ENCODE results near the gene CLPTM1. TPM values are rescaled to one million over a fixed set of nuclear protein-coding genes. Genes with fewer than 3 reads are reported as not detected.

Gene CLPTM1
- polyA plus RNA-seq, 1 of the 3 experiments (the other 2 are of a cell fraction): 86.5 TPM

DNA sequence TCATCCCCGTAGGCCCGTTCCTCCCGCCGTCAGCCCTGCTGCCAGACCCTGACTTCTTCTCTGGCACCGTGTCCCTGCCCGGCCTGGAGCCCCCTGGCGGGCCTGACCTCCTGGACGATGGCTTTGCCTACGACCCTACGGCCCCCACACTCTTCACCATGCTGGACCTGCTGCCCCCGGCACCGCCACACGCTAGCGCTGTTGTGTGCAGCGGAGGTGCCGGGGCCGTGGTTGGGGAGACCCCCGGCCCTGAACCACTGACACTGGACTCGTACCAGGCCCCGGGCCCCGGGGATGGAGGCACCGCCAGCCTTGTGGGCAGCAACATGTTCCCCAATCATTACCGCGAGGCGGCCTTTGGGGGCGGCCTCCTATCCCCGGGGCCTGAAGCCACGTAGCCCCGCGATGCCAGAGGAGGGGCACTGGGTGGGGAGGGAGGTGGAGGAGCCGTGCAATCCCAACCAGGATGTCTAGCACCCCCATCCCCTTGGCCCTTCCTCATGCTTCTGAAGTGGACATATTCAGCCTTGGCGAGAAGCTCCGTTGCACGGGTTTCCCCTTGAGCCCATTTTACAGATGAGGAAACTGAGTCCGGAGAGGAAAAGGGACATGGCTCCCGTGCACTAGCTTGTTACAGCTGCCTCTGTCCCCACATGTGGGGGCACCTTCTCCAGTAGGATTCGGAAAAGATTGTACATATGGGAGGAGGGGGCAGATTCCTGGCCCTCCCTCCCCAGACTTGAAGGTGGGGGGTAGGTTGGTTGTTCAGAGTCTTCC is 82.4 kb downstream of the CLPTM1 start:
- Histone ChIP-seq H3K4me1 (ENCODE audit: control insufficient read depth in 1 of 2, insufficient read depth in 2 of 2, low read depth in 1 of 2, low read length in 1 of 2) (peaks cover 10 to 11% of the 10 kb centered on the region in 2 experiments; a peak in 3 of 4 replicates), H3K9ac (no peak overlapping the region), H3K4me2 (no peak overlapping the region), H3K36me3 (replicated peaks in 1 of 2; ENCODE audit: control insufficient read depth in 1 of 2, insufficient read depth in 2 of 2, low read length in 1 of 2) (peaks cover 20 to 23% of the 10 kb centered on the region in 2 experiments), H3K4me3 (ENCODE audit: low read depth in 2 of 2, low read length in 1 of 2) (no peak overlapping the region), H3K27me3 (ENCODE audit: insufficient read depth) (no peaks in the 10 kb centered on the region), H3F3A (replicated peaks; ENCODE audit: insufficient read depth) (peaks cover 7% of the 10 kb centered on the region), H4K20me1 (ENCODE audit: insufficient read depth) (peaks cover 33% of the 10 kb centered on the region), H3K9me3 (no peaks in the 10 kb centered on the region), H3K9me2 (no peaks in the 10 kb centered on the region), H3K27ac (ENCODE audit: low read depth in 2 of 2, low read length in 1 of 2) (no peak overlapping the region; a peak in 1 of 4 replicates), H3K79me2 (ENCODE audit: insufficient read depth) (peaks cover 37% of the 10 kb centered on the region), H2AFZ (ENCODE audit: low read depth) (no peak overlapping the region)
- DNase-seq: no peak
- CTCF ChIA-PET: interaction anchor here (0.8 to 1.4 kb wide), 2 partner anchors 8 to 22 kb away, joined by 4 read pairs; no protein-coding TSS in a partner anchor
- POLR2A ChIA-PET: interaction anchor here (1.4 to 2.0 kb wide), 2 partner anchors 9 to 22 kb away, joined by 3 to 11 read pairs; no protein-coding TSS in a partner anchor
- 95% methylated on average over 18 of the region's 37 CpGs for WGBS (ENCODE audit: low lambda C conversion rate)
- TF ChIP-seq FOXJ3 (CRISPR knock-in tag; IDR thresholded peaks at IDR 0.05): no peak
- no peak for TF ChIP-seq JUND (IDR thresholded peaks at IDR 0.05)
- no peak for TF ChIP-seq RFX5 (IDR thresholded peaks at IDR 0.05; ENCODE audit: low read length)
- TF ChIP-seq, protein P1, sequence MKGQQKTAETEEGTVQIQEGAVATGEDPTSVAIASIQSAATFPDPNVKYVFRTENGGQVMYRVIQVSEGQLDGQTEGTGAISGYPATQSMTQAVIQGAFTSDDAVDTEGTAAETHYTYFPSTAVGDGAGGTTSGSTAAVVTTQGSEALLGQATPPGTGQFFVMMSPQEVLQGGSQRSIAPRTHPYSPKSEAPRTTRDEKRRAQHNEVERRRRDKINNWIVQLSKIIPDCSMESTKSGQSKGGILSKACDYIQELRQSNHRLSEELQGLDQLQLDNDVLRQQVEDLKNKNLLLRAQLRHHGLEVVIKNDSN (IDR thresholded peaks at IDR 0.05; ENCODE audit: borderline replicate concordance, low read depth): no peak
- TF ChIP-seq NRF1 (IDR thresholded peaks at IDR 0.05; ENCODE audit: low read depth, low read length): no peak
- no peak for TF ChIP-seq SMC3 (IDR thresholded peaks at IDR 0.05; ENCODE audit: low read depth, low read length)
- TF ChIP-seq MEF2A (IDR thresholded peaks at IDR 0.05; ENCODE audit: borderline replicate concordance, low read depth): no peak
- TF ChIP-seq ELF1 (IDR thresholded peaks at IDR 0.05): no peak
- TF ChIP-seq, protein P2, sequence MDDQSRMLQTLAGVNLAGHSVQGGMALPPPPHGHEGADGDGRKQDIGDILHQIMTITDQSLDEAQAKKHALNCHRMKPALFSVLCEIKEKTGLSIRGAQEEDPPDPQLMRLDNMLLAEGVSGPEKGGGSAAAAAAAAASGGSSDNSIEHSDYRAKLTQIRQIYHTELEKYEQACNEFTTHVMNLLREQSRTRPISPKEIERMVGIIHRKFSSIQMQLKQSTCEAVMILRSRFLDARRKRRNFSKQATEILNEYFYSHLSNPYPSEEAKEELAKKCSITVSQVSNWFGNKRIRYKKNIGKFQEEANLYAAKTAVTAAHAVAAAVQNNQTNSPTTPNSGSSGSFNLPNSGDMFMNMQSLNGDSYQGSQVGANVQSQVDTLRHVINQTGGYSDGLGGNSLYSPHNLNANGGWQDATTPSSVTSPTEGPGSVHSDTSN (IDR thresholded peaks at IDR 0.05): no peak

DNA sequence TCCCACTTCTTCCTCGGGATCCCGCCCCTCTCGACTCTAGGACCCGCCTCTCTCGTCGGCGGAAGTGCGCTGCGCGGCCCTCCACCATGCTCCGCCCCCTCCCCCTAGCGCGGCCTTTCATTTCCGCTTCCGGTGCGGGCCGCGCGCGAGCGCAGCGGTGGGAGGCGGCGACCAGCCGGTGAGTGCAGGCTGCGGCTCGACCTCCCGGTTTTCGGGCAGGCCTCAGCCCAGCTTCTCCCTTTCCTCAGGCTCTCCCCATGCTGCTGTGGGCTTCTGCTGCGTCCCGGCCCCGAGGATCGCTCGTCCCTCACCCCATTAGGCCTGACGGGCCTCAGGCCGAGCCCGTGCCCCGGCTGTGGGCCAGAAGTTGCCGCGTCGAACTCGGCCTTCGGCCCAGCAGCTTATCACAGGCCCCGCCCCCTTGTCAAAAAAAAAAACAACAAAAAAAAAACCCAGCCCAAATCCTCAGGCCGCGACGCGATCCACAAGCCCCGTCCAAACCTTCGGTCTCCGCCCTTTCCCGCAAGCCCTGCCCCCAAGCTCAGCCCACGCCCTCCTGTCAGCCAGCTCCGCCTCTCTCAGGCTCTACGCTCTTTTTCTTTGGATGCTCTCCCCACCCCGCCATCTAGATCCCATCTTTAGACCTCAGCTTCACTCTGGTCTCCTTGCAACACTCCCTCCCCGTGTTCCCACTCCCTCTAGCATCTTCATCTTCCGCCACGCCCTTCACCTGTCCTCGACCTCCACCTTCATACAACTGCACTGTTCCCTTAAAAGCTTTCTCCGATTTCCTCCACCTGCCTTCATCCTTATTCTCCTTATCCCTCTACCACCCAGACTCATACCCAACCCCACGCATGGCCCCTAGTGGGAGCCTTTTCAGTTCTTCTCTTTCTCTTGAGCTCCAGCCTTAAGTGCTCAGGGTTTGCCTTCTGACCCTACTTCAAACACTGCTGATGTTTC is 84.0 kb downstream of the CLPTM1 start, which contains the start of gene CLASRP:
Gene CLASRP (plus strand): TSS at position 115 of the 963 bp plus-strand sequence. CDS start 1,168 bp downstream, outside the sequence.
- Histone ChIP-seq H3K27ac (ENCODE audit: low read depth in 2 of 2, low read length in 1 of 2) (peak within 1 kb of the TSS; percentile 88 to 93), H3K79me2 (ENCODE audit: insufficient read depth) (peaks cover 54% of the 10 kb centered on the region), H3K36me3 (replicated peaks in 1 of 2; ENCODE audit: control insufficient read depth in 1 of 2, insufficient read depth in 2 of 2, low read length in 1 of 2) (peaks cover 29 to 35% of the 10 kb centered on the region in 2 experiments), H3K4me2 (peak within 1 kb of the TSS; percentile 97), H3K9ac (peak within 1 kb of the TSS; percentile 97), H3F3A (replicated peaks; ENCODE audit: insufficient read depth) (peaks cover 7% of the 10 kb centered on the region), H3K4me1 (ENCODE audit: control insufficient read depth in 1 of 2, insufficient read depth in 2 of 2, low read depth in 1 of 2, low read length in 1 of 2) (peaks cover 10 to 11% of the 10 kb centered on the region in 2 experiments; a peak in 3 of 4 replicates), H3K9me3 (no peaks in the 10 kb centered on the region), H3K9me2 (no peaks in the 10 kb centered on the region), H3K4me3 (ENCODE audit: low read depth in 2 of 2, low read length in 1 of 2) (peak within 1 kb of the TSS; percentile 72 to 90), H2AFZ (ENCODE audit: low read depth) (peak within 1 kb of the TSS; percentile 95), H3K27me3 (ENCODE audit: insufficient read depth) (no peaks in the 10 kb centered on the region), H4K20me1 (ENCODE audit: insufficient read depth) (peaks cover 45% of the 10 kb centered on the region)
- ChIA-PET POLR2A (interaction anchor here (0.5 to 2.0 kb wide), 14 partner anchors 11 to 165 kb away, joined by 3 to 11 read pairs (median 4); partner anchors contain the start of genes CLPTM1, GEMIN7 and PPP1R37), CTCF (interaction anchor here (1.4 to 1.8 kb wide), 2 partner anchors 20 to 299 kb away, joined by 3 to 17 read pairs; no protein-coding TSS in a partner anchor)
- DNase-seq: peak; percentile 98
- TF ChIP-seq GABPA (IDR thresholded peaks at IDR 0.05; ENCODE audit: low read depth) (peak; percentile 96), TAF1 (IDR thresholded peaks at IDR 0.05; ENCODE audit: borderline replicate concordance, low read depth, low read length) (peak; percentile 92), NRF1 (IDR thresholded peaks at IDR 0.05; ENCODE audit: low read depth, low read length) (peak; percentile 52), ELF1 (IDR thresholded peaks at IDR 0.05) (peak; percentile 80), GATA2 (CRISPR knock-in tag; IDR thresholded peaks at IDR 0.05) (no peak), MXI1 (IDR thresholded peaks at IDR 0.05; ENCODE audit: low read depth, low read length) (peak; percentile 89), FOXM1 (IDR thresholded peaks at IDR 0.05; ENCODE audit: low read depth) (no peak), MEF2A (IDR thresholded peaks at IDR 0.05; ENCODE audit: borderline replicate concordance, low read depth) (no peak), POLR2AphosphoS5 (IDR thresholded peaks at IDR 0.05; ENCODE audit: low read depth, low read length) (peak; percentile 96), YY1 (IDR thresholded peaks at IDR 0.05; ENCODE audit: low read depth) (peak; percentile 33; the same call in 1 of the 2 replicates), EP300 (IDR thresholded peaks at IDR 0.05; ENCODE audit: borderline replicate concordance in 1 of 2, low read depth in 1 of 2, low read length in 1 of 2) (no peak)
- TF ChIP-seq, protein P3, sequence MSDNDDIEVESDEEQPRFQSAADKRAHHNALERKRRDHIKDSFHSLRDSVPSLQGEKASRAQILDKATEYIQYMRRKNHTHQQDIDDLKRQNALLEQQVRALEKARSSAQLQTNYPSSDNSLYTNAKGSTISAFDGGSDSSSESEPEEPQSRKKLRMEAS (IDR thresholded peaks at IDR 0.05; ENCODE audit: low read depth): peak; percentile 63; the same call in 1 of the 2 replicates
- TF ChIP-seq, protein P1 (IDR thresholded peaks at IDR 0.05; ENCODE audit: borderline replicate concordance, low read depth): no peak
- 1% methylated on average over 53 of the region's 62 CpGs for WGBS (ENCODE audit: low lambda C conversion rate)

Measured in SK-N-SH (cell line).